Chondrocyte (in vitro differentiated cells): ENCODE measurements around the gene SMS. TPM values are rescaled to one million over a fixed set of nuclear protein-coding genes. Genes with fewer than 3 reads are reported as not detected.

Source experiments
- DNase-seq: peaks from one replicate; pipeline ENCODE4 v3.0.0; 2021; ENCODE audit warnings: mixed read lengths, low spot score
- H3K27ac Mint-ChIP-seq: one replicate; pipeline ENCODE4 v1.8.0; 2021; ENCODE audit warnings: mild to moderate bottlenecking, moderate library complexity, mixed read lengths; ENCODE audit not compliant: unreplicated experiment
- H3K27me3 Mint-ChIP-seq: 2 replicates; pipeline ENCODE4 v1.8.0; 2021; ENCODE audit warnings: low read depth, mixed read lengths
- H3K36me3 Mint-ChIP-seq: 2 replicates; pipeline ENCODE4 v1.8.0; 2021; ENCODE audit warnings: low read depth, mixed read lengths
- H3K4me1 Mint-ChIP-seq: 2 replicates; pipeline ENCODE4 v1.8.0; 2021; ENCODE audit warnings: low read depth, mild to moderate bottlenecking, mixed read lengths
- H3K4me3 Mint-ChIP-seq: one replicate; pipeline ENCODE4 v1.8.0; 2021; ENCODE audit warnings: mild to moderate bottlenecking, moderate library complexity, mixed read lengths; ENCODE audit not compliant: unreplicated experiment
- H3K9me3 Mint-ChIP-seq: 2 replicates; pipeline ENCODE4 v1.8.0; 2021; ENCODE audit warnings: low read depth, mixed read lengths
- total RNA-seq: library from RNA; stranded (reverse); gene quantifications from 3 replicates; pipeline ENCODE4 v1.2.1, GENCODE V29; 2021
- TF ChIP-seq, protein P1 (sequence below): fragments of 200-600 bp; sonication (generic); IDR thresholded peaks from 2 replicates; pipeline ENCODE4 v1.5.0; 2021; ENCODE audit warnings: antibody characterized with exemption, mild to moderate bottlenecking, moderate library complexity

Gene SMS
- total RNA-seq, 1 donor from 2014 or later, result 131 TPM

DNA sequence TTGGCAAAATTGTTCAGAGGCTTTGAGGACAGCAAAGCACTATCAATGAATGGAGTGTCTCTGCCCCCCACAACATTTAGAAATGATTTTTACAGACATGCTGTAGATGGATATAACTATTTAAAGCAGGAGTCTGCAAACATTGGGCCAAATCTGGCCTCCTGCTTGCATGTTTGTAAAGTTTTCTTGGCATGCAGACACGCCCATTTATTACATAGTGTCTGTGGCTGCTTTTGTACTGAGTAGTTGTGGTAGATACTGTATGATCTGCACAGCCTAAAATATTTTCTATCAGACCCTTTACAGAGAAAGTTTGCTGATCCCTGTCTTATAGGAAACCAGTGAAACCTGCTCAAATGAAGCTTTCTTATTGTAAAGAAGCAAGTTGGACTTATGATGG lies 46.1 kb downstream of the SMS start:
- peaks cover 25% of the 10 kb centered on the region for H3K4me1 Mint-ChIP-seq
- TF ChIP-seq, protein P1, sequence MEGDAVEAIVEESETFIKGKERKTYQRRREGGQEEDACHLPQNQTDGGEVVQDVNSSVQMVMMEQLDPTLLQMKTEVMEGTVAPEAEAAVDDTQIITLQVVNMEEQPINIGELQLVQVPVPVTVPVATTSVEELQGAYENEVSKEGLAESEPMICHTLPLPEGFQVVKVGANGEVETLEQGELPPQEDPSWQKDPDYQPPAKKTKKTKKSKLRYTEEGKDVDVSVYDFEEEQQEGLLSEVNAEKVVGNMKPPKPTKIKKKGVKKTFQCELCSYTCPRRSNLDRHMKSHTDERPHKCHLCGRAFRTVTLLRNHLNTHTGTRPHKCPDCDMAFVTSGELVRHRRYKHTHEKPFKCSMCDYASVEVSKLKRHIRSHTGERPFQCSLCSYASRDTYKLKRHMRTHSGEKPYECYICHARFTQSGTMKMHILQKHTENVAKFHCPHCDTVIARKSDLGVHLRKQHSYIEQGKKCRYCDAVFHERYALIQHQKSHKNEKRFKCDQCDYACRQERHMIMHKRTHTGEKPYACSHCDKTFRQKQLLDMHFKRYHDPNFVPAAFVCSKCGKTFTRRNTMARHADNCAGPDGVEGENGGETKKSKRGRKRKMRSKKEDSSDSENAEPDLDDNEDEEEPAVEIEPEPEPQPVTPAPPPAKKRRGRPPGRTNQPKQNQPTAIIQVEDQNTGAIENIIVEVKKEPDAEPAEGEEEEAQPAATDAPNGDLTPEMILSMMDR, result no peak
- H3K36me3 Mint-ChIP-seq, result peaks cover 21% of the 10 kb centered on the region
- DNase-seq, result no peak
- H3K4me3 Mint-ChIP-seq, result no peak overlapping the region
- peak overlapping the region; percentile 36 for H3K27ac Mint-ChIP-seq
- no peaks in the 10 kb centered on the region for H3K27me3 Mint-ChIP-seq
- H3K9me3 Mint-ChIP-seq, result no peaks in the 10 kb centered on the region

DNA sequence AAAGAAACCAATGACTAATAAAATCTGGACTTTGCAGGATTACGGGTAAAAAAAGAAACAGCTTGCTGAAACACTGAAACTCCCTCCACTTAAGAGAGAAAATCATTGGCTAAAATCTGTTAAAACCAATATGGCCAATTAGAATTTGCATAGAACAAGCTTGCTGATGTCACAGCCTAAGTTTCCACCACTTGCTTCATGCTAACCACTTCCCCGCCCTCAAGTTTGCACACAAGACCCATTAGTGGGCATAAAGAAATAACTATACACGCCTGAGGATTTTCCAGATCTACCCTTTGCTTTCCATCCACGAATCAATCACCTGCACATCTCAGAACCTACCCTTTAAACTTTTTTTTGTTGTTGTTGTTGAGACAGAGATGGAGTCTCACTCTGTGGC lies 48.9 kb downstream of the SMS start:
- Mint-ChIP-seq H3K27ac (no peak overlapping the region), H3K9me3 (no peaks in the 10 kb centered on the region), H3K36me3 (peaks cover 31% of the 10 kb centered on the region), H3K4me1 (peaks cover 17% of the 10 kb centered on the region), H3K27me3 (no peaks in the 10 kb centered on the region), H3K4me3 (no peak overlapping the region)
- DNase-seq, result no peak
- TF ChIP-seq, protein P1, result no peak

DNA sequence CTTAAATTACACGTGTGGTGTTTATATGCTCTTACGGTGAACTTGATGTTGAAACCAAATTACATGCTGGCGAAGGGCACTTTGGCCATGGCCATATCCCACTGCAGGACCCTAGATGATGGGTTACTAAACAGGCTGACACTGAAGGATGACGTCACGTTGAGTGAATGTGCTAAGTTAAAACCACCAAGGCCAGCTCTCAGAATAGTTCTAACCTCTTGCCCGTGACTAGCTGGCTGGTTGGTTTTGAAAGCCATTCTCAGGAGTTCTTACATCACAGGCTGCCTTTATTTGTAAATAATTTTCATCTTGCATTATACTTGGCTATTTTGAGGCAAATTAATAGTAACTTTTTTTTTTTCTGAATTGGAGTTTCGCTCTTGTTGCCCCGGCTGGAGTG lies 50.3 kb downstream of the SMS start:
- peaks cover 8% of the 10 kb centered on the region for H3K4me1 Mint-ChIP-seq
- TF ChIP-seq, protein P1, result no peak
- no peaks in the 10 kb centered on the region for H3K27me3 Mint-ChIP-seq
- no peaks in the 10 kb centered on the region for H3K9me3 Mint-ChIP-seq
- H3K36me3 Mint-ChIP-seq, result peaks cover 33% of the 10 kb centered on the region
- no peak overlapping the region for H3K4me3 Mint-ChIP-seq
- DNase-seq, result no peak
- H3K27ac Mint-ChIP-seq, result no peak overlapping the region

DNA sequence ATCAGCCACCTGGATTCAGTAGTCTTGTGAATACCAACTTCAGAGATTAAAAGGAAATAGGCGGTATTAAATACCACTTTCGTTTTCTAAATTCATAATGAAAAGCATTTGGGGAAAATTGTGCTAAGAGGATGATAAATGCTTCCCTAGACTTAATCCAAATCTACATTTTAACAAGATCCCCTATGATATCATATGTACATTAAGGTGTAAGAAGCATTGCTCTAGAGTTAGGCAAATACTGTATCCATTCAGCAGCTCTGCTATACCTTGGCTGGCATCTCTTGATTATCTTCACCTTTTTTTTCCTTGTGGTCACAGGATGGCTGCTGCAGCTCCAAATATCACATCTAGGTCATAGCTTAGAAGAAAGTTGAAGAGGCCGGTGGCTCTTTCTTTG lies 51.0 kb downstream of the SMS start:
- no peak overlapping the region for H3K27ac Mint-ChIP-seq
- DNase-seq, result no peak
- TF ChIP-seq, protein P1, result no peak
- H3K9me3 Mint-ChIP-seq, result no peaks in the 10 kb centered on the region
- peaks cover 10% of the 10 kb centered on the region for H3K4me1 Mint-ChIP-seq
- H3K4me3 Mint-ChIP-seq, result no peak overlapping the region
- H3K36me3 Mint-ChIP-seq, result peaks cover 35% of the 10 kb centered on the region
- H3K27me3 Mint-ChIP-seq, result no peaks in the 10 kb centered on the region

DNA sequence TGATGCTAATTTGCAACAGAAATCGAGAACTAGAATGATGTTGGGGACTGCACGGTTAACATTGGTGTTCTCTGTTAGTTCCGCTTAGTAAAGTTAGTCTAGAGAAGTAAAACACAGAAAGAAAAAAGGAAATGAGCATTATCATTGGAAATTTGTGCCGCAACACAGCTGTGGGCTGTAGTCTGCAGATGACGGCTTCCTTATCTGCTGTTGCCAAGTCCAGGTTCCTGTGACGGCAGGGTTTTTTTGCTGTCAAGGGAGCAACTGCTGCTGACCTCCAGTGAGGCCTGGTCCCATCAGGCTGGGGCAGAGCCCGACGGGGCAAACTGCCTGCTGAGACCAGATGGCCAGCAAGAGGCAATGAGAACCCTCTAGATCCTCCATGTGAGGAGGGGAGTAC lies 52.8 kb downstream of the SMS start:
- H3K4me1 Mint-ChIP-seq, result peaks cover 12% of the 10 kb centered on the region
- H3K9me3 Mint-ChIP-seq, result no peaks in the 10 kb centered on the region

More for the DNA sequence above, 52.8 kb downstream of the SMS start:
- TF ChIP-seq, protein P1, result no peak
- H3K27me3 Mint-ChIP-seq, result no peaks in the 10 kb centered on the region
- peaks cover 36% of the 10 kb centered on the region for H3K36me3 Mint-ChIP-seq
- no peak overlapping the region for H3K4me3 Mint-ChIP-seq
- H3K27ac Mint-ChIP-seq, result no peak overlapping the region
- DNase-seq, result no peak
